H1 (cell line): ENCODE data around the gene PDE1C. TPM values are rescaled to one million over a fixed set of nuclear protein-coding genes. Genes with fewer than 3 reads are reported as not detected.

Experiments
- CTCF ChIA-PET: fragments of 300-600 bp; sonication (Branson Sonifier 250); formaldehyde crosslinking; loops from one replicate; lab custom pipeline; 2021; ENCODE audit not compliant: partially characterized antibody; lab: Charles Lee
- POLR2A ChIA-PET: fragments of 300-600 bp; sonication (Branson Sonifier 250); formaldehyde crosslinking; loops from one replicate; lab custom pipeline; 2021; ENCODE audit warnings: inconsistent platforms; ENCODE audit not compliant: partially characterized antibody; lab: Charles Lee
- DNase-seq, 2 experiments: peaks; one replicate each; pipeline versions ENCODE4 v3.0.0 to v3.0.0-alpha.2; 2010 to 2022; ENCODE audit warnings: low spot score in 2 of 2, low read depth in 1 of 2, mixed read lengths in 1 of 2
- FAIRE-seq: peaks from 2 replicates; lab custom pipeline; 2011; peaks lifted over from hg19 to GRCh38; lab: Jason Lieb, UNC
- H2AFZ ChIP-seq: 2 replicates; pipeline ENCODE4 v1.8.1; 2012; ENCODE audit warnings: low read length, inconsistent platforms
- H2AK5ac ChIP-seq: 2 replicates; pipeline ENCODE4 v1.6.1; 2013; ENCODE audit warnings: low read depth, low read length
- H2BK120ac ChIP-seq: replicated peaks from 2 replicates; pipeline ENCODE3; 2013; ENCODE audit warnings: low read depth, low read length, inconsistent platforms
- H2BK12ac ChIP-seq: 2 replicates; pipeline ENCODE4 v1.6.1; 2013; ENCODE audit warnings: low read depth, low read length
- H2BK15ac ChIP-seq: 2 replicates; pipeline ENCODE4 v1.6.1; 2013; ENCODE audit warnings: low read length
- H2BK20ac ChIP-seq: 2 replicates; pipeline ENCODE4 v1.6.1; 2013; ENCODE audit warnings: low read length
- H2BK5ac ChIP-seq: 2 replicates; pipeline ENCODE4 v1.6.1; 2013; ENCODE audit warnings: low read depth, low read length
- H3K14ac ChIP-seq: 2 replicates; pipeline ENCODE4 v1.6.1; 2013; ENCODE audit warnings: inconsistent platforms; ENCODE audit not compliant: insufficient read length
- H3K18ac ChIP-seq: 2 replicates; pipeline ENCODE4 v1.6.1; 2013; ENCODE audit warnings: low read length; ENCODE audit errors: extremely low read depth
- H3K23ac ChIP-seq: 2 replicates; pipeline ENCODE4 v1.6.1; 2013; ENCODE audit warnings: inconsistent platforms; ENCODE audit not compliant: insufficient read length
- H3K23me2 ChIP-seq: 2 replicates; pipeline ENCODE4 v1.6.1; 2013; ENCODE audit warnings: low read depth, low read length
- H3K27ac ChIP-seq: 2 replicates; pipeline ENCODE4 v1.6.1; 2011; ENCODE audit warnings: low read depth, low read length, inconsistent platforms
- H3K27me3 ChIP-seq, 4 experiments: replicated peaks in 1 of 4; 1 replicate in 1 of 4; 2 replicates in 3 of 4; pipeline versions ENCODE4 v1.6.1 to v1.8.1; 2011 to 2013; ENCODE audit warnings: low read length in 3 of 4, mild to moderate bottlenecking in 3 of 4, inconsistent platforms in 2 of 4, mixed read lengths in 2 of 4, moderate library complexity in 1 of 4; ENCODE audit not compliant: control insufficient read depth in 3 of 4, insufficient read depth in 3 of 4; ENCODE audit errors: extremely low read depth in 1 of 4
- H3K36me3 ChIP-seq, 4 experiments: 2 replicates each; pipeline versions ENCODE4 v1.6.1 to v1.8.1; 2011 to 2013; ENCODE audit warnings: mild to moderate bottlenecking in 4 of 4, low read length in 3 of 4, moderate library complexity in 2 of 4, control low read depth in 1 of 4, inconsistent platforms in 1 of 4; ENCODE audit not compliant: insufficient read depth in 4 of 4, control insufficient read depth in 2 of 4
- H3K4ac ChIP-seq: replicated peaks from 2 replicates; pipeline ENCODE3; 2013; ENCODE audit warnings: low read length, low read depth, mixed read lengths, inconsistent platforms; ENCODE audit not compliant: insufficient read length
- H3K4me1 ChIP-seq, 4 experiments: replicated peaks in 1 of 4; 1 replicate in 1 of 4; 2 replicates in 3 of 4; pipeline versions ENCODE4 v1.6.1 to v1.8.1; 2011 to 2013; ENCODE audit warnings: low read length in 3 of 4, inconsistent platforms in 2 of 4, mixed read lengths in 1 of 4; ENCODE audit not compliant: insufficient read depth in 4 of 4, control insufficient read depth in 3 of 4
- H3K4me2 ChIP-seq, 2 experiments: 2 replicates each; pipeline versions ENCODE4 v1.6.1 to v1.8.1; 2011 to 2013; ENCODE audit warnings: low read depth in 2 of 2, low read length in 2 of 2, control low read depth in 1 of 2, inconsistent platforms in 1 of 2, mild to moderate bottlenecking in 1 of 2; ENCODE audit not compliant: insufficient read depth in 1 of 2
- H3K4me3 ChIP-seq, 4 experiments: fragments of 200-600, 300-600 bp in 1 of 4; sonication (generic), shearing (Covaris generic), sonication (Bioruptor Twin) in 1 of 4; 2 replicates each; pipeline versions ENCODE4 v1.5.1 to v1.8.1; 2011 to 2016; ENCODE audit warnings: low read length in 4 of 4, low read depth in 3 of 4, control low read depth in 2 of 4, inconsistent platforms in 2 of 4, mild to moderate bottlenecking in 2 of 4, mixed read lengths in 1 of 4, moderate library complexity in 1 of 4; ENCODE audit not compliant: insufficient read depth in 2 of 4; ENCODE audit errors: extremely low read depth in 1 of 4
- H3K56ac ChIP-seq: replicated peaks from 2 replicates; pipeline ENCODE3; 2013; ENCODE audit warnings: low read depth, mild to moderate bottlenecking, mixed read lengths, low read length, inconsistent platforms; ENCODE audit not compliant: insufficient read length
- H3K79me1 ChIP-seq: 2 replicates; pipeline ENCODE4 v1.6.1; 2013; ENCODE audit warnings: low read depth, low read length, control low read depth
- H3K79me2 ChIP-seq, 2 experiments: 2 replicates each; pipeline versions ENCODE4 v1.6.1 to v1.8.1; 2012 to 2013; ENCODE audit warnings: low read length in 2 of 2, mild to moderate bottlenecking in 2 of 2, inconsistent platforms in 1 of 2; ENCODE audit not compliant: insufficient read depth in 2 of 2, control insufficient read depth in 1 of 2
- H3K9ac ChIP-seq, 4 experiments: replicated peaks in 1 of 4; 1 replicate in 1 of 4; 2 replicates in 3 of 4; pipeline versions ENCODE4 v1.6.1 to v1.8.1; 2011 to 2013; ENCODE audit warnings: low read depth in 3 of 4, low read length in 3 of 4, control low read depth in 2 of 4, mild to moderate bottlenecking in 2 of 4, moderate library complexity in 2 of 4, inconsistent platforms in 1 of 4; ENCODE audit errors: extremely low read depth in 1 of 4
- H3K9me3 ChIP-seq, 2 experiments: 2 replicates each; pipeline versions ENCODE4 v1.6.1 to v1.8.1; 2012 to 2013; ENCODE audit warnings: mild to moderate bottlenecking in 2 of 2, moderate library complexity in 2 of 2, control low read depth in 1 of 2, inconsistent platforms in 1 of 2, low read depth in 1 of 2, low read length in 1 of 2, mixed read lengths in 1 of 2; ENCODE audit not compliant: insufficient read depth in 2 of 2
- H4K20me1 ChIP-seq, 2 experiments: replicated peaks in 1 of 2; 2 replicates each; pipeline versions ENCODE3 to v1.8.1; 2011 to 2013; ENCODE audit warnings: inconsistent platforms in 2 of 2, low read length in 2 of 2, mild to moderate bottlenecking in 1 of 2; ENCODE audit not compliant: insufficient read depth in 2 of 2, control insufficient read depth in 1 of 2
- H4K5ac ChIP-seq: 2 replicates; pipeline ENCODE4 v1.6.1; 2013; ENCODE audit warnings: low read length, low read depth, mixed read lengths, inconsistent platforms; ENCODE audit not compliant: insufficient read length
- H4K8ac ChIP-seq: 2 replicates; pipeline ENCODE4 v1.8.0; 2013; ENCODE audit warnings: mild to moderate bottlenecking, moderate library complexity, low read length, inconsistent platforms; ENCODE audit not compliant: insufficient read depth; ENCODE audit errors: extremely low read depth
- H4K91ac ChIP-seq: replicated peaks from 2 replicates; pipeline ENCODE3; 2013; ENCODE audit warnings: low read length, mixed read lengths, inconsistent platforms; ENCODE audit not compliant: insufficient read length
- BCL11A ChIP-seq, 2 experiments: IDR thresholded peaks; one replicate each; pipeline ENCODE4 v1.6.1; 2011; ENCODE audit warnings: low read depth in 2 of 2, low read length in 2 of 2, mild to moderate bottlenecking in 2 of 2
- CTBP2 ChIP-seq: IDR thresholded peaks from 2 replicates; pipeline ENCODE4 v1.7.0; 2011; ENCODE audit warnings: borderline replicate concordance, mild to moderate bottlenecking, moderate library complexity, mixed read lengths, low read length; ENCODE audit not compliant: insufficient read depth, insufficient read length
- KDM4A ChIP-seq: IDR thresholded peaks from one replicate; pipeline ENCODE4 v1.7.1; 2012; ENCODE audit warnings: low read depth, mild to moderate bottlenecking, moderate library complexity, low read length, inconsistent platforms; ENCODE audit not compliant: severe bottlenecking
- NRF1 ChIP-seq: IDR thresholded peaks from 2 replicates; pipeline ENCODE4 v1.6.1; 2011; ENCODE audit warnings: mild to moderate bottlenecking, low read depth, low read length, improper control_type of control experiment
- PHF8 ChIP-seq: fragments of 200-600 bp; sonication (generic); conservative IDR thresholded peaks from 2 replicates; pipeline ENCODE4 v1.7.1; 2012; ENCODE audit warnings: low read depth, mild to moderate bottlenecking, inconsistent platforms, low read length, moderate library complexity
- RFX5 ChIP-seq: IDR thresholded peaks from 2 replicates; pipeline ENCODE4 v1.6.1; 2011; ENCODE audit warnings: low read depth, low read length, improper control_type of control experiment, borderline replicate concordance
- SIX5 ChIP-seq: IDR thresholded peaks from 2 replicates; pipeline ENCODE4 v1.6.1; 2011; ENCODE audit warnings: mild to moderate bottlenecking, low read depth, low read length
- TAF1 ChIP-seq: IDR thresholded peaks from 2 replicates; pipeline ENCODE4 v1.6.1; 2011; ENCODE audit warnings: mild to moderate bottlenecking, low read depth, low read length
- TEAD4 ChIP-seq: IDR thresholded peaks from 2 replicates; pipeline ENCODE4 v1.6.1; 2012; ENCODE audit warnings: low read depth, low read length, inconsistent platforms, mixed read lengths
- WGBS, 2 experiments: shearing (Covaris generic) in 1 of 2; methylation state at CpG; one replicate each; pipeline versions ENCODE4 v1.1.6 to v1.1.7; 2013 to 2015; ENCODE audit warnings: low lambda C conversion rate in 2 of 2, mixed read lengths in 2 of 2, inconsistent platforms in 1 of 2, low coverage in 1 of 2, missing lambda C conversion rate in 1 of 2; ENCODE audit not compliant: insufficient replicate concordance in 2 of 2, insufficient coverage in 1 of 2, insufficient read length in 1 of 2; ENCODE audit errors: extremely low coverage in 1 of 2, missing lambda C conversion rate in 1 of 2; 5-methylcytosine and 5-hydroxymethylcytosine counted together
- polyA plus RNA-seq, 7 experiments: library from polyadenylated mRNA; depleted of rRNA in 3 of 7; stranded (reverse) in 5 of 7; unstranded in 2 of 7; fragments of >200 nt in 5 of 7; fragments of 200-250 nt in 2 of 7; gene quantifications; 1 replicate in 5 of 7; 2 replicates in 1 of 7; 4 replicates in 1 of 7; pipeline versions ENCODE4 v1.2.1 to v1.2.3, GENCODE V29; 2011 to 2013; ENCODE audit warnings: missing spikeins in 2 of 7, mixed read lengths in 2 of 7
- total RNA-seq: library from RNA; stranded (reverse); fragmentation: NEBNext Ultra II Directional; extraction: Animal tissue kit (Norgen Biotek cat#: 25700); gene quantifications from 2 replicates; pipeline ENCODE4 v1.2.1, GENCODE V29; 2021
- TF ChIP-seq, protein P1 (sequence below): IDR thresholded peaks from 2 replicates; pipeline ENCODE4 v1.6.1; 2012; ENCODE audit warnings: low read length, inconsistent platforms

The PDE1C gene
- total and polyA plus RNA-seq, 2 of the 8 experiments (the other 6 are each of a cell fraction or from before 2014, with no cell fraction given): 0.11 to 1.1 TPM

- H3K9me3 ChIP-seq: 0 out of 4 replicates have a peak, but pooled peaks cover 0 to 2% of the 10 kb centered on the region in 2 experiments
- H3K23me2 ChIP-seq: no peaks in the 10 kb centered on the region
- POLR2A ChIA-PET: no interaction called here
- H3K27me3 ChIP-seq: no peaks in the 10 kb centered on the region
- no peak overlapping the region for H2BK5ac ChIP-seq
- no peak overlapping the region for H4K5ac ChIP-seq
- no peak overlapping the region for H3K23ac ChIP-seq
- no peaks in the 10 kb centered on the region for H3K36me3 ChIP-seq
- FAIRE-seq (no peak), DNase-seq (no peak)
- no peak overlapping the region for H3K14ac ChIP-seq
- H3K18ac ChIP-seq: no peak overlapping the region
- H3K79me1 ChIP-seq: no peaks in the 10 kb centered on the region
- no peak for TF ChIP-seq CTBP2
- no peak for TF ChIP-seq TAF1
- no peak for TF ChIP-seq SIX5
- TF ChIP-seq PHF8: no peak
- TF ChIP-seq, protein P1, sequence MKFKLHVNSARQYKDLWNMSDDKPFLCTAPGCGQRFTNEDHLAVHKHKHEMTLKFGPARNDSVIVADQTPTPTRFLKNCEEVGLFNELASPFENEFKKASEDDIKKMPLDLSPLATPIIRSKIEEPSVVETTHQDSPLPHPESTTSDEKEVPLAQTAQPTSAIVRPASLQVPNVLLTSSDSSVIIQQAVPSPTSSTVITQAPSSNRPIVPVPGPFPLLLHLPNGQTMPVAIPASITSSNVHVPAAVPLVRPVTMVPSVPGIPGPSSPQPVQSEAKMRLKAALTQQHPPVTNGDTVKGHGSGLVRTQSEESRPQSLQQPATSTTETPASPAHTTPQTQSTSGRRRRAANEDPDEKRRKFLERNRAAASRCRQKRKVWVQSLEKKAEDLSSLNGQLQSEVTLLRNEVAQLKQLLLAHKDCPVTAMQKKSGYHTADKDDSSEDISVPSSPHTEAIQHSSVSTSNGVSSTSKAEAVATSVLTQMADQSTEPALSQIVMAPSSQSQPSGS: no peak
- TF ChIP-seq RFX5: no peak
- no peak for TF ChIP-seq KDM4A
- TF ChIP-seq NRF1: no peak
- no peak for TF ChIP-seq BCL11A (IDR thresholded peaks at IDR 0.05; ENCODE audit: low read depth in 2 of 2, low read length in 2 of 2)
- no peak for TF ChIP-seq TEAD4
- no peak overlapping the region for H2AK5ac ChIP-seq
- no peak overlapping the region for H4K91ac ChIP-seq
- WGBS, 2 experiments: 97% methylated on average over 2 of the region's 2 CpGs; no CpG with 5 or more reads in 1 of the 2 experiments
- H4K8ac ChIP-seq: no peak overlapping the region
- H2BK15ac ChIP-seq: no peak overlapping the region
- CTCF ChIA-PET: interaction anchor here (1.2 kb wide), 1 partner anchor 185 kb away, joined by 3 read pairs; no protein-coding TSS in a partner anchor
- no peak overlapping the region for H3K4me3 ChIP-seq
- H3K4ac ChIP-seq: no peak overlapping the region
- H3K27ac ChIP-seq: no peak overlapping the region
- H3K9ac ChIP-seq: no peak overlapping the region
- no peaks in the 10 kb centered on the region for H4K20me1 ChIP-seq
- H2AFZ ChIP-seq: no peak overlapping the region
- 0 out of 7 replicates have a peak, but pooled peaks cover 0 to under 1% (median 0%) of the 10 kb centered on the region in 4 experiments for H3K4me1 ChIP-seq
- H3K56ac ChIP-seq: no peak overlapping the region
- H2BK120ac ChIP-seq: no peak overlapping the region
- H3K4me2 ChIP-seq: no peak overlapping the region
- H3K79me2 ChIP-seq: no peaks in the 10 kb centered on the region
- H2BK12ac ChIP-seq: no peak overlapping the region
- no peak overlapping the region for H2BK20ac ChIP-seq
Observed at GRCh38 chr7:32018845-32019578, 51.2 kb downstream of the PDE1C start.
